HG02642 (cell line): ENCODE results near the gene SLC45A3.

Experiments used
- ATAC-seq: cut with Tn5 transposase; IDR thresholded peaks from one replicate; pipeline ENCODE4 v1.9.1; 2021; ENCODE audit warnings: mild to moderate bottlenecking; ENCODE audit not compliant: unreplicated experiment, poor library complexity

Gene SLC45A3

GRCh38 chr1:205701420-205701819, 21.1 kb upstream of the SLC45A3 start:
- ATAC-seq: no peak

GRCh38 chr1:205700865-205701401, 20.6 kb upstream of the SLC45A3 start:
- ATAC-seq: no peak

GRCh38 chr1:205699416-205699815, 19.1 kb upstream of the SLC45A3 start:
- ATAC-seq: no peak

GRCh38 chr1:205698921-205699320, 18.6 kb upstream of the SLC45A3 start:
- no peak for ATAC-seq

- ATAC-seq: no peak
Measured at GRCh38 chr1:205693421-205693991, 13.2 kb upstream of the SLC45A3 start.

GRCh38 chr1:205692423-205692822, 12.1 kb upstream of the SLC45A3 start:
- ATAC-seq: no peak

- ATAC-seq: no peak
Measured at GRCh38 chr1:205690122-205690756, 9.9 kb upstream of the SLC45A3 start.

- ATAC-seq: no peak
Measured at GRCh38 chr1:205689479-205689878, 9.2 kb upstream of the SLC45A3 start.

GRCh38 chr1:205688171-205689080, 8.1 kb upstream of the SLC45A3 start:
- ATAC-seq: no peak

GRCh38 chr1:205687242-205687641, 6.9 kb upstream of the SLC45A3 start:
- ATAC-seq: no peak

- ATAC-seq: no peak
Measured at GRCh38 chr1:205681364-205681763, 1.1 kb upstream of the SLC45A3 start.

- no peak for ATAC-seq
Measured at GRCh38 chr1:205678286-205679111, 1.8 kb downstream of the SLC45A3 start.

GRCh38 chr1:205677167-205677566, 3.1 kb downstream of the SLC45A3 start:
- ATAC-seq: no peak

- ATAC-seq: no peak
Measured at GRCh38 chr1:205676597-205676996, 3.7 kb downstream of the SLC45A3 start.

- ATAC-seq: no peak
Measured at GRCh38 chr1:205676002-205676401, 4.3 kb downstream of the SLC45A3 start.

GRCh38 chr1:205675247-205675646, 5.1 kb downstream of the SLC45A3 start:
- no peak for ATAC-seq

- no peak for ATAC-seq
Measured at GRCh38 chr1:205672970-205673369, 7.3 kb downstream of the SLC45A3 start.

GRCh38 chr1:205672395-205672889, 7.9 kb downstream of the SLC45A3 start:
- no peak for ATAC-seq

- no peak for ATAC-seq
Measured at GRCh38 chr1:205670611-205671430, 9.5 kb downstream of the SLC45A3 start.
